Measurements from ENCODE around the gene FAM47E. TPM values are rescaled to one million over a fixed set of nuclear protein-coding genes. Genes with fewer than 3 reads are reported as not detected.
A peak's percentile ranks its signal among the peaks of the same experiment; 100 is the strongest.
"Not testable (repeated sequence)": the region's sequence is repeated elsewhere in the genome, so short reads cannot be mapped to it uniquely, and the experiment has no call there.

The FAM47E gene
- total RNA-seq, 1 experiment from 2014 or later: 1.4 TPM

DNA sequence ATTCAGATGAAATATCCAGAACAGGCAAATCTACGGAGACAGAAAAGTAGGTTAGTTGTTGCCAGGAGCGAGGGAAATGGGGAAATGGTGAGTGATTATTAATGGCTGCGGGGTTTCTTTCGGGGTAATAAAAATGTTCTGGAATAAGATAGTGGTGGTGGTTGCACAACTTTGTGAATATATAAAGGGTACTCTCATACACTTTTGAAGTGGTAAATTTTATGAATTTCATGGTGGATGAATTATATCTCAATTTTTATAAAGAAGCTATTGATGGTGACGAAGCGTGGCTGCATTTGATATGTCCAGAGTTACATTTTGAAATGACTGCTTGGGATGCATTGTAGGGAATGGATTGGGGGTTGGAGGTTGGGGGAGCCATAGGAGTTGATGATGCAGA lies 16.3 kb downstream of the FAM47E start:
- DNase-seq (ENCODE audit: low read depth): no peak

- no peak for DNase-seq (ENCODE audit: low read depth)
These were observed 19.0 kb downstream of the FAM47E start for GRCh38 chr4:76270244-76271175.

- no peak for DNase-seq (ENCODE audit: low read depth)
These were observed 19.7 kb downstream of the FAM47E start for GRCh38 chr4:76271248-76271647.

- DNase-seq (ENCODE audit: low read depth): no peak
These were observed 20.6 kb downstream of the FAM47E start for GRCh38 chr4:76272073-76272472.

- no peak for DNase-seq (ENCODE audit: low read depth)
These were observed 21.1 kb downstream of the FAM47E start for GRCh38 chr4:76272582-76272981.

DNA sequence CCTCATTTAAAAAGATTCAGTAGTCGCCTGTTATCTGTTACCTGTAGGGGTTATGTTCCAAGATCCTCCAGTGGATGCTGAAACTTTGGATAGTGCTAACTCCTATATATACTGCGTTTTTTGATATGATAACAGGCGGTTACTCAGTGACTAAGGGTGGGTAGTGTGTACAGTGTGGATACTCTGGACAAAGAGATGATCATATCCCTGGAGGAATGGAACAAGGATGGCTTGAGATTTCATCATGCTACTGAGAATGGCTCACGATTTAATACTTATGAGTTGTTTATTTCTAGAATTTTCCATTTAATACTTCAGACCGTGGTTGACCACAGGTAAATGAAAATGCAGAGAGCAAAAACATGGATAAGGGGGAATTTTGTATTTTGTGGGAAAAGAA lies 21.5 kb downstream of the FAM47E start:
- DNase-seq (ENCODE audit: low read depth): no peak

DNA sequence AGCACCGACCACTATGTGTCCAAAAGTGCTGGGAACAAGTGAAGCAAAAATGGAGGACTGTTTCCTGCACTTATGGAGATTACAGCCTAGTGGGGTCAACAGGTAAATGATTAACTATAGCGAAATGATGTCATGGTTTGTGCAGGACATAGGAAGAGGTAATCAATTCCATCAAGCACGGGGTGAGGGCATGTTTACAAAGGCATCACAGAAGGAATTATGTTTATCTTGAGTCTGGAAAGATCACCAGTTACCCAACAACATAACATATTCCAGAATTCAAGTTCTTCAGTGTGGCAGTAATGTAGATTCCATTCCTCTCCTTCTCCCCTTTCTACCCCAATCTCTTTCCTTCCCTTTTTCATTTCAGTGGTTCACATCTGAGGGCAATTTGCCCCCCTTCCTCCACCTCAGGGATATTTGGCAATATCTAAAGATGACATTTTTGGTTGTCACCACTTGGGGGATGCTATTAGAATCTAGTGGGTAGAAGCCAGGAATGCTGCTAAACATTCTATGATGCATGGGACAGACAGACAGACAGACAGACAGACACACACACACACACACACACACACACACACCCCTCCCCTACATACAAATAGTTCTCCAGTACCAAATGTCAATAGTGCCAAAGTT lies 24.1 kb downstream of the FAM47E start:
- no peak for DNase-seq (ENCODE audit: low read depth)

DNA sequence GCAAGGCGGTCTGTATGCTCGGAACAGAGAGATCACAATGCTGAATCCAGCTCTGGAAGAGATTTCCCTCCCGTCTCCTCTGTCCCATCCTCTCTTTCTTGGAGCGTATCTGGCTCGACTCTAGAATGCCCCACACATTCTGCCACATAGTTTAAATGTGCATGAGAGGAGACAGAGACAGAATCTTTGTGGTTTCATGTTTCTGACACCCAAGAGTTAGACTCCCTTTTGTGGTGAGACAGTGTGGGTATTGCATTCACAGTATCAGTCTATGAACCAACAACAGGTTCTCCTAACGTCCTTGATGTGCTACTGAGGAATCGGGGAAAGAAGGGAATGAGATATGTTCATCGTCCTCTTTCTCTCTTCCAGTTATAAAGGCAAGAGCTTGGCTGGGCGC lies 25.3 kb downstream of the FAM47E start:
- DNase-seq (ENCODE audit: low read depth): no peak

- DNase-seq (ENCODE audit: low read depth): no peak
These were observed 26.1 kb downstream of the FAM47E start for GRCh38 chr4:76277667-76278066.

GRCh38 chr4:76278583-76278982 lies 27.1 kb downstream of the FAM47E start:
- no peak for DNase-seq (ENCODE audit: low read depth)

DNA sequence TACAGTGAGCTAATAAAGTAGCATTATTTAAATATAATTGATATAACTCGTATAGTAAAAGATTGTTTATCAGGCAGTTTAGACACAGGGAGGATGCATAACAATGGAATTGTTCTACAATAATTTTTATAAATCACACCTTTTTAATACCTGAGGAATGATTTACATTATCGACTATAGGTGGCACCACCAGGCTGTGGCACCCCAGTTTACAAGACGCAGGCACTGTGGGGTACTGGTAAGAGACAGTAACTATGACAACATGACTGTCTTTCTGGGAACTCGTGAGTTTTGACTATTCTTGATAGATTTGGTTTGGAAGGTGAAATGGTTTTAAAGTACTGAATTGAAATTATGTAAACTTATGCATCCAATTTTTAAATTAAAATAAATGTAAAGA lies 27.9 kb downstream of the FAM47E start:
- no peak for DNase-seq (ENCODE audit: low read depth)

GRCh38 chr4:76280488-76281441 lies 29.2 kb downstream of the FAM47E start:
- DNase-seq (ENCODE audit: low read depth): no peak

DNA sequence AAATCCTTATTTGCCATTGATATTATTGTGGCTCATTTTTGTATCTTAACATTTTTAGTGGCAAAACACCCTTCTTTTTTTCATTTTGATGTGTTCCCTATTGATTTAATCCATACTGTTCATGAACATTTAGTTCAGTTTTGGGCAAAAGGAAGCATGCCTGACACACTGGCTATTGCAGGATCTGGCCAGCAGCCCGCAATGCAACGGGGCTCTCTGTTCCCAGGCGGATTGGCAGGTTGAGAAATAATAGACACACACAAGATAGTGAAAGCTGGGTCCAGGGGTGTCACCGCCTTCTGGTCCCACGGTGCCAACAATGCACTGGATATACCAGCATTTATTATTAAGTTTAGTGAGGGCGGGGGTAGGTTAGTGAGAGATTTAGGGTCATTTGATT lies 30.1 kb downstream of the FAM47E start:
- not testable (repeated sequence) for DNase-seq (ENCODE audit: low read depth)

- DNase-seq (ENCODE audit: low read depth): no peak
These were observed 31.6 kb downstream of the FAM47E start for GRCh38 chr4:76282941-76283689.

GRCh38 chr4:76283900-76284299 lies 32.4 kb downstream of the FAM47E start:
- peak; percentile 2 for DNase-seq (ENCODE audit: low read depth)

- not testable (repeated sequence) for DNase-seq (ENCODE audit: low read depth)
These were observed 36.3 kb downstream of the FAM47E start for GRCh38 chr4:76287811-76288210.

DNA sequence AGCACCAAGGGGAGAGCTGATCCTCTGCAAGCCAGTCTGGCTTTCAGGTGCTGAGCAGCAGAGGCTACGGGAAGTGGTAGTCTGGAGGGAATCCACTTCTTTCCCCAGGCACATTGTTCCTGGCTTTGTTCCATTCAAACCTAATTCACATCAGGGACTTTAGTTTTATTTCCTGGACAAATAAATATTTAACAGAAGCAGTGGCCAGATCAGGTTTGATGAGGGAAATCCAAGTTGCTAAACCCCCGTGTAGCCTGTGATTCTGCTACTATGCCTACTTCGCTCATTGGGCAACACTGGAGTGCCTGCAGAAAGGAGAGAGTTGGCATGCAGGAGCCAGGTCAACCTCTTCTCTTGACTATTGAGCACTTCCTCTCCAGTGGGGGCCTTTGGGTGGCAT lies 41.2 kb downstream of the FAM47E start:
- no peak for DNase-seq (ENCODE audit: low read depth)

DNA sequence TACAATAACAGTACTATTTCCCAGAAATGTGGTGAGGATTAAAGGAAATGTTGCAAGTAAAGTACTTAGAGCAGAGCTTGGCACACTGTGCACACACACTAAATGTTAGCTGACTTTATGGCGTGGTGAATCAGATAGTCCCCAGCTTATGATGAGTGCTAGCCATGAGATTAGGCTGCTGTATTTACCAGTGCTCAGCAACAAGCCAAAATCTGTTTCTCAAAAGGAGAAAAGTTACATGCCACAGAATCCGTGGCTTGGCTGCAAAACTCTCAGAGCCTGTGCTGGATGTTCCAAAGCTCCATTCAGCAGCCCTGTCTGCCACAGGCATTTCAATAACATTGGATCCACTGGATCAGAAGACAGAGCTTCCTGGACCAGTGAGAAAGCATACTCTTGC lies 42.3 kb downstream of the FAM47E start:
- DNase-seq (ENCODE audit: low read depth): no peak

DNA sequence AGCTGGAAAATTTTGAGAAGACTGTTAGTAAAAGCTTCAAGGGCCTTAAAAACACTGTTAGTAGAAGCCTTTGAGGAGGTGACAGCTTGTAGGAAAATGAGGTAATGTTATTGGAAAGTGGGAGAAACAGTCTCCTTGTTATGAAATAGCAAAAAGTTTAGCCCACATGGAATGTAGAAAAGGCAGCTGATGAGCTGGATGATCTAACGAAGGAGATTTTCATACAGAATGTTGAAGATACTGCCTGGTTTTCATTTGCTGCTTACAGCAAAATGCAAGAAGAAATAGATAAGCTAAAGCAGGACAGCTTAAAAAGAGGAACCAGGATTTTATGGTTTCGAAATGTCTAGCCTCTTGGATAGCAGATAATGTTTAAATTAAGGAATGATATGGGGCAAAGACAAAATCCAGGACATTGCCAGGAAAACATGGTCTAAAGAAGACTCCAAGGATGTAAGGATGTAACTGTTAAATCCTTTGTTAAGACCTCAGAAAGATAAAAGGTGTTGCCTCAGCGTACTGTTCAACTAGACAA lies 44.8 kb downstream of the FAM47E start:
- DNase-seq (ENCODE audit: low read depth): no peak

DNA sequence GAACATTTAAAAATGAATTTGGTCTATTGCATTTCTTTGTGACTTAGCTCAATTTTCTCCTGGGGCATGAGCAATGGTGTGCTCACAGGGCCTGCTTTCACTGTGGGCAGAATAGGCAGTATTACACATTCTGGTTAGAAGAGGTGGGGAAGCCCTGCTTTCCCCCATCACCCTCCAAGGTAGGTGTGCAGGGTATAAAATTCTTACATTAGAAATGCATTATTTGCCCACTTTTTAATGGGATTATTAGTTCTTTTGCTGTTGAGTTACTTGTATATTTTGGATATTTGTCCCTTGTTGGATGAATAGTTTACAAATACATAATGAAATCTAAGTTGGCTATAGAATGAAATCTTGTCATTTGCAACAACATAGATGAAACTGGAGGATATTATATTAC lies 46.7 kb downstream of the FAM47E start:
- DNase-seq (ENCODE audit: low read depth): no peak

DNA sequence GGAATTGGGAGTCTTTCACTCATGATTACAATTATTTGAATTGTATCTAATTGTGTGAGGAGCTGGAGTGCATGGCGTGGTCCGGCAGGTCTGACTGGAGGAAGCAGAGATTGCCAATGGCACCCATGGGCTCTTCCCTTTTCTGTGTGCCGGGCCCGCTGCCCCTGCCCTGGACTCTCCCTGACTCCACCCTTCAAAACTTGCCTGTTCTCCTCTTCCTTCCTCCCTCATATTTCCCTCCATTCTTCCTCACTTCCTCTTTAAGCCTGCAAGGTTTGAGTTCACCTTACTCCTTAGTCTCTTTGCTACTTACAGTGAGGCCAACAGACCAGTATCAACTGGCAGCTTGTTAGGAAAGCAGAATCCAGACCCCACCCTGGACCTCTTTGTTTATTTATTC lies 48.5 kb downstream of the FAM47E start:
- no peak for DNase-seq (ENCODE audit: low read depth)
